AG10803 (cell line): ENCODE measurements around the gene TMEM178B.

Experiments used
- DNase-seq: peaks from one replicate; pipeline ENCODE4 v3.0.0; 2010; ENCODE audit warnings: low read depth
- H3K4me3 ChIP-seq: 2 replicates; pipeline ENCODE4 v1.5.1; 2011; ENCODE audit warnings: mild to moderate bottlenecking, low read length, control low read depth
- CTCF ChIP-seq: conservative IDR thresholded peaks from 2 replicates; pipeline ENCODE4 v1.5.1; 2011; ENCODE audit warnings: mild to moderate bottlenecking, low read length, control low read depth, inconsistent platforms

TMEM178B gene

GRCh38 chr7:141265668-141266067 lies 191.8 kb downstream of the TMEM178B start:
- no peak for TF ChIP-seq CTCF
- no peak for DNase-seq
- no peak overlapping the region for H3K4me3 ChIP-seq

- no peak overlapping the region for H3K4me3 ChIP-seq
- TF ChIP-seq CTCF = no peak
Measured at GRCh38 chr7:141268614-141269013, 194.8 kb downstream of the TMEM178B start.

GRCh38 chr7:141271451-141271850 lies 197.6 kb downstream of the TMEM178B start:
- no peak overlapping the region for H3K4me3 ChIP-seq
- DNase-seq = no peak
- TF ChIP-seq CTCF = no peak

More at GRCh38 chr7:141268614-141269013, 194.8 kb downstream of the TMEM178B start:
- DNase-seq = no peak

- no peak for TF ChIP-seq CTCF
- no peak overlapping the region for H3K4me3 ChIP-seq
- DNase-seq = no peak
Measured at GRCh38 chr7:141272417-141272816, 198.6 kb downstream of the TMEM178B start.

GRCh38 chr7:141275350-141275749 lies 201.5 kb downstream of the TMEM178B start:
- no peak for DNase-seq
- no peak for TF ChIP-seq CTCF
- H3K4me3 ChIP-seq = no peak overlapping the region

GRCh38 chr7:141276031-141276430 lies 202.2 kb downstream of the TMEM178B start:
- no peak for DNase-seq
- no peak for TF ChIP-seq CTCF
- H3K4me3 ChIP-seq = no peak overlapping the region

- TF ChIP-seq CTCF = no peak
- no peak overlapping the region for H3K4me3 ChIP-seq
- no peak for DNase-seq
Measured at GRCh38 chr7:141280100-141280499, 206.2 kb downstream of the TMEM178B start.
